Measurements from ENCODE around the gene ZNRF3. TPM values are rescaled to one million over a fixed set of nuclear protein-coding genes. Genes with fewer than 3 reads are reported as not detected.

The ZNRF3 gene
- polyA plus RNA-seq, 1 donor from 2014 or later: 2.9 TPM

- no peaks in the 10 kb centered on the region for H3K36me3 ChIP-seq (ENCODE audit: insufficient read depth, low read length)
- no peak overlapping the region for H3K27ac ChIP-seq (ENCODE audit: low read length)
- H2AFZ ChIP-seq (ENCODE audit: low read depth, low read length): no peak overlapping the region
- H4K20me1 ChIP-seq (ENCODE audit: insufficient read depth): no peaks in the 10 kb centered on the region
- H3K79me2 ChIP-seq (replicated peaks; ENCODE audit: insufficient read depth, low read length): no peaks in the 10 kb centered on the region
- no peaks in the 10 kb centered on the region for H3K9me2 ChIP-seq (ENCODE audit: insufficient read depth, low read length)
- no peaks in the 10 kb centered on the region for H3K27me3 ChIP-seq (ENCODE audit: insufficient read depth, low read depth, low read length)
- TF ChIP-seq EP300 (conservative IDR thresholded peaks at IDR 0.05; ENCODE audit: poor library complexity, severe bottlenecking): no peak
- no peak for TF ChIP-seq POLR2AphosphoS5 (IDR thresholded peaks at IDR 0.05)
- TF ChIP-seq RAD21 (conservative IDR thresholded peaks at IDR 0.05): no peak
- TF ChIP-seq SMC3 (conservative IDR thresholded peaks at IDR 0.05; ENCODE audit: poor library complexity): no peak
- no peak for TF ChIP-seq EZH2 (IDR thresholded peaks at IDR 0.05; ENCODE audit: borderline replicate concordance, insufficient read depth, low read length, poor library complexity, severe bottlenecking)
- no peak for TF ChIP-seq TAF1 (IDR thresholded peaks at IDR 0.05; ENCODE audit: low read depth)
- no peak for TF ChIP-seq REST (IDR thresholded peaks at IDR 0.05; ENCODE audit: borderline replicate concordance)
- TF ChIP-seq MXI1 (conservative IDR thresholded peaks at IDR 0.05; ENCODE audit: poor library complexity, severe bottlenecking): no peak
- no peak for TF ChIP-seq CTCF (IDR thresholded peaks at IDR 0.05; ENCODE audit: poor library complexity, severe bottlenecking)
- H3K9me3 ChIP-seq (ENCODE audit: low read length): no peaks in the 10 kb centered on the region
- H3K4me2 ChIP-seq (ENCODE audit: low read length): no peak overlapping the region
- no peak overlapping the region for H3K4me3 ChIP-seq (ENCODE audit: low read length)
- H3K9ac ChIP-seq (ENCODE audit: low read length): no peak overlapping the region
- no peaks in the 10 kb centered on the region for H3F3A ChIP-seq (ENCODE audit: insufficient read depth, low read length, poor library complexity, severe bottlenecking)
Observed at GRCh38 chr22:28837640-28838039, 45.7 kb upstream of the ZNRF3 start.

GRCh38 chr22:28838971-28839370 is 44.4 kb upstream of the ZNRF3 start:
- H3F3A ChIP-seq (ENCODE audit: insufficient read depth, low read length, poor library complexity, severe bottlenecking): no peaks in the 10 kb centered on the region
- no peak overlapping the region for H3K4me3 ChIP-seq (ENCODE audit: low read length)
- H3K27me3 ChIP-seq (ENCODE audit: insufficient read depth, low read depth, low read length): no peaks in the 10 kb centered on the region
- no peak overlapping the region for H3K4me2 ChIP-seq (ENCODE audit: low read length)
- H3K9ac ChIP-seq (ENCODE audit: low read length): no peak overlapping the region
- H3K9me2 ChIP-seq (ENCODE audit: insufficient read depth, low read length): no peaks in the 10 kb centered on the region
- H2AFZ ChIP-seq (ENCODE audit: low read depth, low read length): no peak overlapping the region
- H3K79me2 ChIP-seq (replicated peaks; ENCODE audit: insufficient read depth, low read length): no peaks in the 10 kb centered on the region
- no peaks in the 10 kb centered on the region for H3K36me3 ChIP-seq (ENCODE audit: insufficient read depth, low read length)
- TF ChIP-seq TAF1 (IDR thresholded peaks at IDR 0.05; ENCODE audit: low read depth): no peak
- TF ChIP-seq MXI1 (conservative IDR thresholded peaks at IDR 0.05; ENCODE audit: poor library complexity, severe bottlenecking): no peak
- no peak for TF ChIP-seq POLR2AphosphoS5 (IDR thresholded peaks at IDR 0.05)
- no peak for TF ChIP-seq EP300 (conservative IDR thresholded peaks at IDR 0.05; ENCODE audit: poor library complexity, severe bottlenecking)
- no peak for TF ChIP-seq EZH2 (IDR thresholded peaks at IDR 0.05; ENCODE audit: borderline replicate concordance, insufficient read depth, low read length, poor library complexity, severe bottlenecking)
- TF ChIP-seq SMC3 (conservative IDR thresholded peaks at IDR 0.05; ENCODE audit: poor library complexity): no peak
- no peaks in the 10 kb centered on the region for H3K9me3 ChIP-seq (ENCODE audit: low read length)
- H3K27ac ChIP-seq (ENCODE audit: low read length): no peak overlapping the region
- no peaks in the 10 kb centered on the region for H4K20me1 ChIP-seq (ENCODE audit: insufficient read depth)
